Measurements from ENCODE around the gene AMZ2. TPM values are rescaled to one million over a fixed set of nuclear protein-coding genes. Genes with fewer than 3 reads are reported as not detected.
"Not testable (repeated sequence)": the region's sequence is repeated elsewhere in the genome, so short reads cannot be mapped to it uniquely, and the experiment has no call there.

Gene AMZ2
- total and polyA plus RNA-seq, 4 donors: 57.5 to 122 (median 98.8) TPM

- not testable (repeated sequence) for DNase-seq (ENCODE audit: low read depth in 4 of 6, low spot score in 6 of 6); H3K4me1 ChIP-seq (ENCODE audit: control insufficient read depth, insufficient read depth, low read length); H3K27ac ChIP-seq (ENCODE audit: low read depth, low read length); H3K27me3 ChIP-seq (ENCODE audit: control insufficient read depth, insufficient read depth, low read length); H3K4me3 ChIP-seq (ENCODE audit: low read depth, low read length); H3K9me3 ChIP-seq (ENCODE audit: control insufficient read depth, insufficient read depth, low read length); H3K36me3 ChIP-seq (ENCODE audit: control insufficient read depth, insufficient read depth, low read length)
- WGBS (ENCODE audit: insufficient coverage): no CpG with 5 or more reads among the region's 3 CpGs
Measured at GRCh38 chr17:68259648-68259951, 11.8 kb downstream of the AMZ2 start.

GRCh38 chr17:68260051-68260762, 12.4 kb downstream of the AMZ2 start:
- 100% methylated on average over 1 of the region's 9 CpGs for WGBS (ENCODE audit: insufficient coverage)
- peak in 2 of 6 donors; percentile 13 to 22 for DNase-seq (ENCODE audit: low read depth in 4 of 6, low spot score in 6 of 6)
- H3K27ac ChIP-seq (ENCODE audit: low read depth, low read length): no peak overlapping the region

GRCh38 chr17:68262467-68262866, 14.6 kb downstream of the AMZ2 start:
- DNase-seq (ENCODE audit: low read depth in 4 of 6, low spot score in 6 of 6): peak in 1 of 6 donors; percentile 11
- H3K27ac ChIP-seq (ENCODE audit: low read depth, low read length): not testable (repeated sequence)

More at GRCh38 chr17:68260051-68260762, 12.4 kb downstream of the AMZ2 start:
- Histone ChIP-seq H3K36me3 (ENCODE audit: control insufficient read depth, insufficient read depth, low read length) (peaks cover 3% of the 10 kb centered on the region), H3K4me3 (ENCODE audit: low read depth, low read length) (no peak overlapping the region), H3K9me3 (ENCODE audit: control insufficient read depth, insufficient read depth, low read length) (no peaks in the 10 kb centered on the region), H3K4me1 (ENCODE audit: control insufficient read depth, insufficient read depth, low read length) (no peaks in the 10 kb centered on the region), H3K27me3 (ENCODE audit: control insufficient read depth, insufficient read depth, low read length) (no peaks in the 10 kb centered on the region)

GRCh38 chr17:68263101-68263681, 15.3 kb downstream of the AMZ2 start:
- H3K27me3 ChIP-seq (ENCODE audit: control insufficient read depth, insufficient read depth, low read length); H3K27ac ChIP-seq (ENCODE audit: low read depth, low read length); H3K4me3 ChIP-seq (ENCODE audit: low read depth, low read length); H3K36me3 ChIP-seq (ENCODE audit: control insufficient read depth, insufficient read depth, low read length); H3K4me1 ChIP-seq (ENCODE audit: control insufficient read depth, insufficient read depth, low read length); H3K9me3 ChIP-seq (ENCODE audit: control insufficient read depth, insufficient read depth, low read length): not testable (repeated sequence)
- DNase-seq (ENCODE audit: low read depth in 4 of 6, low spot score in 6 of 6): peak in 2 of 6 donors; percentile 57 to 79
- WGBS (ENCODE audit: insufficient coverage): 50% methylated on average over 2 of the region's 9 CpGs

More at GRCh38 chr17:68262467-68262866, 14.6 kb downstream of the AMZ2 start:
- not testable (repeated sequence) for H3K27me3 ChIP-seq (ENCODE audit: control insufficient read depth, insufficient read depth, low read length); H3K4me1 ChIP-seq (ENCODE audit: control insufficient read depth, insufficient read depth, low read length); H3K9me3 ChIP-seq (ENCODE audit: control insufficient read depth, insufficient read depth, low read length); H3K4me3 ChIP-seq (ENCODE audit: low read depth, low read length); H3K36me3 ChIP-seq (ENCODE audit: control insufficient read depth, insufficient read depth, low read length)
- WGBS (ENCODE audit: insufficient coverage): 75% methylated on average over 2 of the region's 2 CpGs

- not testable (repeated sequence) for H3K27me3 ChIP-seq (ENCODE audit: control insufficient read depth, insufficient read depth, low read length); H3K4me1 ChIP-seq (ENCODE audit: control insufficient read depth, insufficient read depth, low read length); H3K27ac ChIP-seq (ENCODE audit: low read depth, low read length); DNase-seq (ENCODE audit: low read depth in 4 of 6, low spot score in 6 of 6); H3K9me3 ChIP-seq (ENCODE audit: control insufficient read depth, insufficient read depth, low read length); H3K36me3 ChIP-seq (ENCODE audit: control insufficient read depth, insufficient read depth, low read length); H3K4me3 ChIP-seq (ENCODE audit: low read depth, low read length)
- WGBS (ENCODE audit: insufficient coverage): no CpG with 5 or more reads among the region's 2 CpGs
Measured at GRCh38 chr17:68265833-68266232, 18.0 kb downstream of the AMZ2 start.

- Histone ChIP-seq H3K4me1 (ENCODE audit: control insufficient read depth, insufficient read depth, low read length) (no peaks in the 10 kb centered on the region), H3K4me3 (ENCODE audit: low read depth, low read length) (no peak overlapping the region), H3K27ac (ENCODE audit: low read depth, low read length) (no peak overlapping the region), H3K27me3 (ENCODE audit: control insufficient read depth, insufficient read depth, low read length) (no peaks in the 10 kb centered on the region), H3K9me3 (ENCODE audit: control insufficient read depth, insufficient read depth, low read length) (no peaks in the 10 kb centered on the region), H3K36me3 (ENCODE audit: control insufficient read depth, insufficient read depth, low read length) (no peaks in the 10 kb centered on the region)
- peak in 1 of 6 donors; percentile 4 for DNase-seq (ENCODE audit: low read depth in 4 of 6, low spot score in 6 of 6)
- WGBS (ENCODE audit: insufficient coverage): 95% methylated on average over 6 of the region's 11 CpGs
Measured at GRCh38 chr17:68273722-68274121, 25.9 kb downstream of the AMZ2 start.

GRCh38 chr17:68276339-68276738, 28.5 kb downstream of the AMZ2 start:
- not testable (repeated sequence) for DNase-seq (ENCODE audit: low read depth in 4 of 6, low spot score in 6 of 6); H3K36me3 ChIP-seq (ENCODE audit: control insufficient read depth, insufficient read depth, low read length); H3K27me3 ChIP-seq (ENCODE audit: control insufficient read depth, insufficient read depth, low read length); H3K4me1 ChIP-seq (ENCODE audit: control insufficient read depth, insufficient read depth, low read length); H3K4me3 ChIP-seq (ENCODE audit: low read depth, low read length); H3K27ac ChIP-seq (ENCODE audit: low read depth, low read length); H3K9me3 ChIP-seq (ENCODE audit: control insufficient read depth, insufficient read depth, low read length)
- 100% methylated on average over 2 of the region's 3 CpGs for WGBS (ENCODE audit: insufficient coverage)

- 100% methylated on average over 4 of the region's 5 CpGs for WGBS (ENCODE audit: insufficient coverage)
- Histone ChIP-seq H3K4me3 (ENCODE audit: low read depth, low read length) (no peak overlapping the region), H3K36me3 (ENCODE audit: control insufficient read depth, insufficient read depth, low read length) (no peaks in the 10 kb centered on the region), H3K27me3 (ENCODE audit: control insufficient read depth, insufficient read depth, low read length) (no peaks in the 10 kb centered on the region), H3K27ac (ENCODE audit: low read depth, low read length) (no peak overlapping the region), H3K9me3 (ENCODE audit: control insufficient read depth, insufficient read depth, low read length) (no peaks in the 10 kb centered on the region), H3K4me1 (ENCODE audit: control insufficient read depth, insufficient read depth, low read length) (no peaks in the 10 kb centered on the region)
- DNase-seq (ENCODE audit: low read depth in 4 of 6, low spot score in 6 of 6): no peak
Measured at GRCh38 chr17:68277807-68278206, 30.0 kb downstream of the AMZ2 start.

GRCh38 chr17:68281965-68282364, 34.1 kb downstream of the AMZ2 start:
- not testable (repeated sequence) for H3K27me3 ChIP-seq (ENCODE audit: control insufficient read depth, insufficient read depth, low read length); DNase-seq (ENCODE audit: low read depth in 4 of 6, low spot score in 6 of 6); H3K36me3 ChIP-seq (ENCODE audit: control insufficient read depth, insufficient read depth, low read length); H3K9me3 ChIP-seq (ENCODE audit: control insufficient read depth, insufficient read depth, low read length); H3K4me3 ChIP-seq (ENCODE audit: low read depth, low read length); H3K27ac ChIP-seq (ENCODE audit: low read depth, low read length); H3K4me1 ChIP-seq (ENCODE audit: control insufficient read depth, insufficient read depth, low read length)
- no CpG with 5 or more reads among the region's 6 CpGs for whole genome bisulfite sequencing (ENCODE audit: insufficient coverage)

GRCh38 chr17:68288375-68288774, 40.5 kb downstream of the AMZ2 start:
- Histone ChIP-seq H3K27me3 (ENCODE audit: control insufficient read depth, insufficient read depth, low read length) (peaks cover 12% of the 10 kb centered on the region), H3K4me1 (ENCODE audit: control insufficient read depth, insufficient read depth, low read length) (peaks cover 19% of the 10 kb centered on the region), H3K27ac (ENCODE audit: low read depth, low read length) (no peak overlapping the region), H3K36me3 (ENCODE audit: control insufficient read depth, insufficient read depth, low read length) (no peaks in the 10 kb centered on the region), H3K9me3 (ENCODE audit: control insufficient read depth, insufficient read depth, low read length) (no peaks in the 10 kb centered on the region), H3K4me3 (ENCODE audit: low read depth, low read length) (no peak overlapping the region)
- 100% methylated on average over 1 of the region's 5 CpGs for WGBS (ENCODE audit: insufficient coverage)
- no peak for DNase-seq (ENCODE audit: low read depth in 4 of 6, low spot score in 6 of 6)

Measured in spinal cord (tissue), 10 donors.